Effector memory CD8-positive, alpha-beta T cell (primary cell): ENCODE results near the gene GMCL2.
A peak's percentile ranks its signal among the peaks of the same experiment; 100 is the strongest.

Source experiments
- ATAC-seq: fragments of 150-1000 bp; cut with Tn5 transposase; replicated peaks from 2 replicates; pipeline ENCODE4 v1.10.0; 2021; ENCODE audit warnings: mild to moderate bottlenecking, moderate library complexity
- DNase-seq, 3 experiments: peaks; one replicate each; pipeline ENCODE4 v3.0.0; 2021
- H3K27ac Mint-ChIP-seq, 2 donors: one replicate each; pipeline ENCODE4 v1.8.0; 2022; ENCODE audit warnings: mild to moderate bottlenecking in 2 of 2, mixed read lengths in 2 of 2, moderate library complexity in 2 of 2
- H3K27me3 Mint-ChIP-seq, 2 donors: one replicate each; pipeline ENCODE4 v1.8.0; 2022; ENCODE audit warnings: mixed read lengths in 2 of 2
- H3K36me3 Mint-ChIP-seq: one replicate; pipeline ENCODE4 v1.8.0; 2022; ENCODE audit warnings: mild to moderate bottlenecking, moderate library complexity, mixed read lengths; ENCODE audit not compliant: insufficient read depth
- H3K4me1 Mint-ChIP-seq, 2 donors: one replicate each; pipeline ENCODE4 v1.8.0; 2022; ENCODE audit warnings: low read depth in 2 of 2, mixed read lengths in 2 of 2
- H3K4me3 Mint-ChIP-seq, 2 donors: one replicate each; pipeline ENCODE4 v1.8.0; 2022; ENCODE audit warnings: mild to moderate bottlenecking in 2 of 2, mixed read lengths in 2 of 2, moderate library complexity in 2 of 2
- H3K9me3 Mint-ChIP-seq, 2 donors: one replicate each; pipeline ENCODE4 v1.8.0; 2022; ENCODE audit warnings: mixed read lengths in 2 of 2

GMCL2 gene

GRCh38 chr5:178216088-178216534 is 28.9 kb upstream of the GMCL2 start:
- Mint-ChIP-seq H3K4me1 (peaks cover 19 to 20% of the 10 kb centered on the region in 2 donors), H3K4me3 (no peak overlapping the region), H3K27me3 (no peaks in the 10 kb centered on the region), H3K27ac (peak overlapping the region; percentile 62 to 85), H3K36me3 (peaks cover 83% of the 10 kb centered on the region), H3K9me3 (no peaks in the 10 kb centered on the region)
- DNase-seq: no peak
- ATAC-seq: no peak

GRCh38 chr5:178215280-178216002 is 28.3 kb upstream of the GMCL2 start:
- peaks cover 90% of the 10 kb centered on the region for H3K36me3 Mint-ChIP-seq
- H3K27ac Mint-ChIP-seq: peak overlapping the region in 1 of 2 donors; percentile 85
- peaks cover 20 to 21% of the 10 kb centered on the region in 2 donors for H3K4me1 Mint-ChIP-seq
- H3K4me3 Mint-ChIP-seq: no peak overlapping the region
- ATAC-seq: no peak
- H3K27me3 Mint-ChIP-seq: no peaks in the 10 kb centered on the region
- H3K9me3 Mint-ChIP-seq: no peaks in the 10 kb centered on the region
- no peak for DNase-seq

- no peak overlapping the region for H3K4me3 Mint-ChIP-seq
- DNase-seq (no peak), ATAC-seq (no peak)
- H3K9me3 Mint-ChIP-seq: no peaks in the 10 kb centered on the region
- H3K27ac Mint-ChIP-seq: peak overlapping the region in 1 of 2 donors; percentile 85
- peaks cover 24 to 32% of the 10 kb centered on the region in 2 donors for H3K4me1 Mint-ChIP-seq
- no peaks in the 10 kb centered on the region for H3K27me3 Mint-ChIP-seq
- H3K36me3 Mint-ChIP-seq: peaks cover 93% of the 10 kb centered on the region
Observed at GRCh38 chr5:178214160-178214803, 27.1 kb upstream of the GMCL2 start.

GRCh38 chr5:178213748-178214151 is 26.6 kb upstream of the GMCL2 start:
- H3K27ac Mint-ChIP-seq: peak overlapping the region; percentile 35 to 85
- ATAC-seq (no peak), DNase-seq (no peak)
- H3K27me3 Mint-ChIP-seq: no peaks in the 10 kb centered on the region
- peaks cover 93% of the 10 kb centered on the region for H3K36me3 Mint-ChIP-seq
- H3K4me1 Mint-ChIP-seq: peaks cover 24 to 37% of the 10 kb centered on the region in 2 donors
- H3K9me3 Mint-ChIP-seq: no peaks in the 10 kb centered on the region
- no peak overlapping the region for H3K4me3 Mint-ChIP-seq

- Mint-ChIP-seq H3K4me3 (no peak overlapping the region), H3K27ac (peak overlapping the region; percentile 69 to 85), H3K4me1 (peaks cover 25 to 42% of the 10 kb centered on the region in 2 donors)
Observed at GRCh38 chr5:178213003-178213461, 25.9 kb upstream of the GMCL2 start.

GRCh38 chr5:178212241-178213002 is 25.3 kb upstream of the GMCL2 start:
- no peaks in the 10 kb centered on the region for H3K27me3 Mint-ChIP-seq
- H3K9me3 Mint-ChIP-seq: no peaks in the 10 kb centered on the region
- ATAC-seq (no peak), DNase-seq (no peak)
- peaks cover 93% of the 10 kb centered on the region for H3K36me3 Mint-ChIP-seq
- H3K27ac Mint-ChIP-seq: peak overlapping the region; percentile 23 to 69
- H3K4me1 Mint-ChIP-seq: peaks cover 31 to 48% of the 10 kb centered on the region in 2 donors
- no peak overlapping the region for H3K4me3 Mint-ChIP-seq

More at GRCh38 chr5:178213003-178213461, 25.9 kb upstream of the GMCL2 start:
- DNase-seq (no peak), ATAC-seq (no peak)
- H3K36me3 Mint-ChIP-seq: peaks cover 93% of the 10 kb centered on the region
- H3K27me3 Mint-ChIP-seq: no peaks in the 10 kb centered on the region
- H3K9me3 Mint-ChIP-seq: no peaks in the 10 kb centered on the region

- H3K4me1 Mint-ChIP-seq: peaks cover 34 to 55% of the 10 kb centered on the region in 2 donors
- peaks cover 94% of the 10 kb centered on the region for H3K36me3 Mint-ChIP-seq
- H3K4me3 Mint-ChIP-seq: no peak overlapping the region
- no peaks in the 10 kb centered on the region for H3K27me3 Mint-ChIP-seq
- H3K27ac Mint-ChIP-seq: peak overlapping the region; percentile 23 to 69
- no peak for ATAC-seq
- DNase-seq: no peak
- H3K9me3 Mint-ChIP-seq: no peaks in the 10 kb centered on the region
Observed at GRCh38 chr5:178211095-178212048, 24.2 kb upstream of the GMCL2 start.

- no peak for DNase-seq
- peaks cover 36 to 55% of the 10 kb centered on the region in 2 donors for H3K4me1 Mint-ChIP-seq
- no peaks in the 10 kb centered on the region for H3K9me3 Mint-ChIP-seq
- no peak overlapping the region for H3K4me3 Mint-ChIP-seq
- H3K27ac Mint-ChIP-seq: peak overlapping the region; percentile 19 to 23
- H3K36me3 Mint-ChIP-seq: peaks cover 93% of the 10 kb centered on the region
- ATAC-seq: no peak
- no peaks in the 10 kb centered on the region for H3K27me3 Mint-ChIP-seq
Observed at GRCh38 chr5:178210686-178211085, 23.5 kb upstream of the GMCL2 start.

- peak overlapping the region in 1 of 2 donors; percentile 7 for H3K27ac Mint-ChIP-seq
- no peaks in the 10 kb centered on the region for H3K27me3 Mint-ChIP-seq
- ATAC-seq (no peak), DNase-seq (no peak)
- no peak overlapping the region for H3K4me3 Mint-ChIP-seq
- H3K9me3 Mint-ChIP-seq: no peaks in the 10 kb centered on the region
- peaks cover 32 to 58% of the 10 kb centered on the region in 2 donors for H3K4me1 Mint-ChIP-seq
- peaks cover 91% of the 10 kb centered on the region for H3K36me3 Mint-ChIP-seq
Observed at GRCh38 chr5:178210073-178210535, 22.9 kb upstream of the GMCL2 start.

- Mint-ChIP-seq H3K4me3 (no peak overlapping the region), H3K27ac (peak overlapping the region; percentile 7 to 72), H3K27me3 (no peaks in the 10 kb centered on the region), H3K4me1 (peaks cover 32 to 58% of the 10 kb centered on the region in 2 donors), H3K36me3 (peaks cover 86% of the 10 kb centered on the region), H3K9me3 (no peaks in the 10 kb centered on the region)
- ATAC-seq (no peak), DNase-seq (no peak)
Observed at GRCh38 chr5:178209334-178210072, 22.3 kb upstream of the GMCL2 start.

- H3K9me3 Mint-ChIP-seq: no peaks in the 10 kb centered on the region
- H3K27me3 Mint-ChIP-seq: no peaks in the 10 kb centered on the region
- ATAC-seq (no peak), DNase-seq (no peak)
- H3K4me3 Mint-ChIP-seq: no peak overlapping the region
- H3K36me3 Mint-ChIP-seq: peaks cover 83% of the 10 kb centered on the region
- peaks cover 31 to 57% of the 10 kb centered on the region in 2 donors for H3K4me1 Mint-ChIP-seq
- peak overlapping the region; percentile 29 to 72 for H3K27ac Mint-ChIP-seq
Observed at GRCh38 chr5:178208540-178209227, 21.5 kb upstream of the GMCL2 start.
